HS-27A (cell line): ENCODE data around the gene FBXL13.
"Not testable (repeated sequence)": the region's sequence is repeated elsewhere in the genome, so short reads cannot be mapped to it uniquely, and the experiment has no call there.

Experiments
- DNase-seq: peaks from one replicate; pipeline ENCODE4 v3.0.0-alpha.2; 2012; ENCODE audit warnings: low read depth, missing footprints

FBXL13 gene

DNA sequence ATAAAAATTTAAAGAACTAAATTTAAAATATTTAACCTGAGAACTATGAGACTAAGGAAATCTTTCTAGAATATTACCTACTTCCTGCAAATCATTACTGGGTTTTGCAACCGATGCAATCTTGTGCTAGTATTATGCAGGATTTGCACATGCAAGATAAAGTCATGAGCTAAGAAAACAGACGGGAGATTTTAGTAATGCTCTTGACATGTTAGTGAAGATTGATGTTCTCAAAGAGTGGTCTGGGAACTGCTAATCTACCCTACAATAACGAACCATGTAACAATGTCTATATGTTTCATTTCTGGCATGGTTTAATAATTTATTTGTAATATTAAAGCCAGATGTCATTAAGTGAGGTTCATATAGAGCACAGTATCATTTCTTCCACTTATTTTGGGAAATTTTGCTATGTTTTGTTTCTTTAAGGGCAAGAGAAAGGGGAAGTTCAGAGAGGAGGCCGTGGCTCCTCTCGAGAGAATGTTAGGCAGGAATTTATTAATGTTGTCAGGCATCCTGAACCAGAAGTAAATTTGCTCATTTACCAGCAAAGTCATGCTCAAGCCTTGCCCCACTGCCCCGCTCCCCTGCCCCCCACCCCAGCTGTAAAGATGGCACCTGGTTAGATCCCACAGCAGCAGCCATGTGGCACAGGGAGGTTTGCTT, 139.0 kb downstream of the FBXL13 start:
- DNase-seq = no peak

DNA sequence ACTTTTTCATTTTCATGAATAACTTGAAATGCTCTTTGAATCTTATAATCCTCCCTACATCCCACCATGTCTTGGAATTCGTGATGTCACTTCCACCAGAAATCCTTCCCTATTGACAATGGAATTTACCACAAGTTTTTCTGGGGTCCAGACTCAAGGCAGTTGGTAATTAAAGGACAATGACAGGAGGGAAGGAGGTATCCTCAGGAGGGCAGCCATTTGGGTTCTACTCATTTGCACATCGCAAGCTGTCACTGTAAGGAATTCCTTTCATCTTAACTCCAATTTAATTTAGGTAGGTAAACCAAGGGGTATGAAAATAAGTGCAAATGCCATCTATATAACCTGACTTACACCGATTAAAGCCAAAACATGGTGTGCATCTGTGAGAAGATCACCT, 139.9 kb downstream of the FBXL13 start:
- DNase-seq = no peak

DNA sequence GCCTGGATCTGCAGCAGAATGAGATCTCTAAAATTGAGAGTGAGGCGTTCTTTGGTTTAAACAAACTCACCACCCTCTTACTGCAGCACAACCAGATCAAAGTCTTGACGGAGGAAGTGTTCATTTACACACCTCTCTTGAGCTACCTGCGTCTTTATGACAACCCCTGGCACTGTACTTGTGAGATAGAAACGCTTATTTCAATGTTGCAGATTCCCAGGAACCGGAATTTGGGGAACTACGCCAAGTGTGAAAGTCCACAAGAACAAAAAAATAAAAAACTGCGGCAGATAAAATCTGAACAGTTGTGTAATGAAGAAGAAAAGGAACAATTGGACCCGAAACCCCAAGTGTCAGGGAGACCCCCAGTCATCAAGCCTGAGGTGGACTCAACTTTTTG, 140.4 kb downstream of the FBXL13 start:
- no peak for DNase-seq

GRCh38 chr7:102933763-102934162, 140.8 kb downstream of the FBXL13 start:
- DNase-seq = no peak

DNA sequence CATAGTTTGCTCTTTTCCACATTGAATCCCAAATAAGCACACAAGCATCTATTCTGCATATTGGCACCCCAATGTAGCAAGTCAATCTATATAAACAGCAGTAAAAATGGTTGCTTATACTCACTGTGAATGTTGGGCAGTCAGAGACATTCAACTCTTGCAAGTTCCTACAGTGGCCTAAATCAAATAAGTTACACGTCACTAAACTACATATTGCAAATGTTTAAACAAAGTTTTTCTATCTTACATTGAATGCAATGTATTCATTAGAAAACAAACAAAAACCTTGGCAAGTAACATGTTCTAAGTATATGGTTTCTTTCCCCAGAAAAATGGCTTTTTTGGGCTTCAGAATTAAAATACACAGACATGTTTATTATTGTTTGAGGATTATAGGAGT, 142.8 kb downstream of the FBXL13 start:
- DNase-seq = no peak

DNA sequence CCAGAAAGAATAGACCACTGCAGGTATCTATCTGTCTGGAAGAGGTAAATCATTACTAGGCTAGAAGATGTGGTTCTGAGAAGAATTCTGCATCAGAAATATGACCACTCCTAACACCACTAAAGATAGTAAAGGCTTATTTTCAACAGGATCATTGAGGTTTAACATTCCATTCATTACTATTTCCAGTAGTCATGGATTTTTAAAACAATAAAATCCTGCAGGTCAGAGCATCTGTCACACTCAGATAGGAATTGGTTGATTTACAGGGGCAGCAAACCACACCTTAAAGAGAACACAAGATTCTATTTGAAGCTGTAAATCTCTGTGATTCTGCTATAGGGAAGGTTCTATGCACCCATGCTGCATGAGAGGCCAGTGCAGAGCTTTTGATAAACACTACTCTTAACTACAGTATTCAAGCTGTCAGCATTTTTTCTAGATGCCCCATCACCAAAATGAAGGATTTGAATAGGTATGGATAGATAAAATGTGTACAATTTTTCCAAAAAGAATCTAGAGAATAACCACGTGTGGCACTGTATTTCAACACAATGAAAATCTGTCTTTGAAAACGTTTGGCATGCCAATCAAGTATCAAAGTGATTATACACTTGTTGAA, 147.2 kb downstream of the FBXL13 start:
- DNase-seq = peak; percentile 17

DNA sequence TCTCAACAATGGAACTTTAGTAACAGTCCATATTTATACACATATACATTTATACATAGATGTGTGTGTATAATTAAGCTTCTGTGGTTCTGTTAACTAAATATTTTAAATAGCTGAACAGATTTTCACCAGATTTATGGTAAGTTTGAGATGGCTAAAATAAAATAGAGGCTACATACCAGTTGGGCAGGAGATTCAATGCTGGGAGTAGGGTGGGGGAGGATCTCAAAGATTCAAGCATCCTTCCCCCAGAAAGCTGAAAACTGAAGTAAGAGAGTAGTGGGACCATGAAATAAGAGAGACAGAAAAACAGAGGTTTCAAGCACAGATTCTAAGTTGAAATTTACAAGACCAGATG, 147.8 kb downstream of the FBXL13 start:
- DNase-seq = no peak

GRCh38 chr7:102925976-102926782, 148.4 kb downstream of the FBXL13 start:
- DNase-seq = no peak

GRCh38 chr7:102918845-102919244, 155.8 kb downstream of the FBXL13 start:
- no peak for DNase-seq

DNA sequence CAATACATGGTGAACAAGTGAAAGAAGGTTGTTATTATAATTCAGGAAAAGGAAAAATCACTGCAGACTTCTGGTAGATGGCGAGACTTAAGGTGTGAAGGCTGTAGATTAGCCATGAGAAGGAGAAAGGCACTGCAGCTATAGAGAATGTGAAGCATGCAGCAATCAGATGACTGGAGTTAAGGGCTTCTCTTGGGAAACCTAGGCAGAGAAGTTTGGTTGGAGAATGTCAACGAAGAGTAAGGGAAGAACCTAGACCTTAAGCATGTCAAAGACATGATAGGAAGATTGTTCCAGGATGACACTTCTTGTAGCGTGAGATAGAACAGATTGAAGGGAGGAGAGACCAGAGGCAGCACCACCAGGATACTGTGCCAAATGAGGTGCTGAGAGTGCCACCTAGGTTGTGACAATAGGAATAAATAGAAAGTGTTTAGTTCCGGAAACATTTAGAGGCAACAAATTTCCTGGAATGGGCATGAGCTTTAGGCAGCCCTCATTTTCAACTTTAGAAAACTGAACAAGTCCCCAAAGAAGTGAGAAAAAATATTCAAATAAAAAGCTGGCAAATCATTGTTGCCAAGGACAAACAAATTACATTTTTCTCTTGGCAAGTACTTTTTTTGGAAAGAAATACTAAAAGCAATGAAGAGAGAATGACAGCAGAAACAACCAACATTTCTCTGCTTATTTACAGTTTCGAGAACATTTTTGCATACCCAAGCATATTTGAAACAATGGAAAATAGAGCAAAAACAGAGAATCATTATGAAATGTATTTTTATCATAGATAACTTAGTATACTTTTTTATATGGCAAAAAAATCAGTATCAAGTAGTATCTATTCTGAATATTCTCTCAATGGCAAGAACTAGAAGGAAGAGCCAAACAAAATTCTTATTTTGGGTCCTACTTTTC, 156.9 kb downstream of the FBXL13 start:
- DNase-seq = no peak

- no peak for DNase-seq
Measured at GRCh38 chr7:102916881-102917280, 157.7 kb downstream of the FBXL13 start.

- no peak for DNase-seq
Measured at GRCh38 chr7:102916426-102916825, 158.2 kb downstream of the FBXL13 start.

DNA sequence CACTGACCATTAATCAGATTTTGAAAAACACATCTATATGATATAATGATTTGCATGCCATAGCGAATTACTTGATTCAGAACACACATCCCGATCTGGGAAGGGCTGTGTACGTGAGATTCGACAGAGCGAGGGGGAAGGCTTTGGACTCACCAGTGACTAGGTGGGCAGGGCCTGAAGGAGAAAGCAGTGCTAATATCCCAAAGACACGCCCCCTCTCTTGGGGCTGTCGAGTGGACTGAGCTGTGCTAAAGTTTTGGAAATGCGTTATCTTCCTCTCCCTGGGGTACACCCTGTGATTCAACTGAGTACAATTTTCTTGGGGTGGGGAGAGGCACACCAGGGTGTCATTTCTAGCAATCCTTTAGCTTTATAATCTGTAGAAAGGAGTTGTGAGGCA, 160.0 kb downstream of the FBXL13 start:
- no peak for DNase-seq

DNA sequence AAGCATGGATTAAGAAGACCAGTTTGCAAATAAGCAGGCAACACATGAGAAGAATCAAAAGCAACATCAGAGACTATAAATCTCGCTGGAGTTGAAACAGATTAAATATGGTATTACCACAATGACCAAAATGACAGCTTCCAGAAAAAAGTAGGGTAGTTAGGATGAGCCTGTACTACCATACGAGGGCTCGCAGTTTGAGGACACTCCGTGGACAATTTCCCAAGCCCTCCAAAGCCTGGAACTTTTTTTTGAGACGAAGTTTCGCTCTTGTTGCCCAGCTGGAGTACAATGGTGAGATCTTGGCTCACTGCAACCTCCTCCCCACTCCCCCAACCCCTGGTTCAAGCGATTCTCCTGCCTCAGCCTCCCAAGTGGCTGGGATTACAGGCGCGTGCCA, 160.8 kb downstream of the FBXL13 start:
- DNase-seq = no peak

GRCh38 chr7:102912742-102913141, 161.9 kb downstream of the FBXL13 start, which contains the start of gene LRRC17:
Gene LRRC17 (plus strand): TSS chr7:102913000. CDS start chr7:102933914, 20,914 bp downstream.
- no peak for DNase-seq

GRCh38 chr7:102908676-102909075, 165.9 kb downstream of the FBXL13 start:
- no peak for DNase-seq

- DNase-seq = not testable (repeated sequence)
Measured at GRCh38 chr7:102903576-102903975, 171.0 kb downstream of the FBXL13 start.

DNA sequence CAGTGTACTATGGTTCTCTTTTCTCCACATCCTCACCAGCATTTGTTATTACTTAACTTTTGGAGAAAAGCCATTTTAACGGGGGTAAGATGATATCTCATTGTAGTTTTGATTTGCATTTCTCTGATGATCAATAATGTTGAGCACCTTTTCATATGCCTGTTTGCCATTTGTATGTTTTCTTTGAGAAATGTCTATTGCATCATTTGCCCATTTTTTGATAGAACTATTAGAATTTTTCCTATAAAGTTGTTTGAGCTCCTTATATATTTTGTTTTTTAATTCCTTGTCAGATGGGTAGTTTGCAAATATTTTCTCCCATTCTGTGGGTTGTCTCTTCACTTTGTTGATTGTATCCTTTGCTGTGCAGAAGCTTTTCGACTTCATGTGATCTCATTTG, 172.5 kb downstream of the FBXL13 start:
- not testable (repeated sequence) for DNase-seq

- DNase-seq = no peak
Measured at GRCh38 chr7:102898532-102898859, 176.1 kb downstream of the FBXL13 start.

- DNase-seq = no peak
Measured at GRCh38 chr7:102897856-102898531, 176.6 kb downstream of the FBXL13 start.

DNA sequence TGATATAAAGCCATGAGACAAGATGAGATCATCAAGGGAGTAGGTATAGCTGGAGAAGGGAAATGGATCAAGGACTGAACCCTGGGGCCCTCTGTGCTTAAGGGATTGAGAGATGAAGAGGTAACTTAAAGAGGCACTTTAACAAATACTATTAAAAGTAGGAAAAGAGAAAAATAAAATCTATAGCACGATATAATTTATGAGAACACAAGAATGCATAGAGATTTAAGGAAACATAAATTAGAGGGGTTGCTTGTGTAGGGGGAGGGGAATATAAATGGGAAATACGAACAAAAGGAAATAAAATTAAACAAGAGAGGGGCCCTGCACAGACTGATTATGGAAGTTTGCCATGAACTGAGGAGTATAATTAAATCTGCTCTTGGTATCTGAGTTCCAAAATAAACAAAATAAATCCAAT, 177.4 kb downstream of the FBXL13 start:
- no peak for DNase-seq

DNA sequence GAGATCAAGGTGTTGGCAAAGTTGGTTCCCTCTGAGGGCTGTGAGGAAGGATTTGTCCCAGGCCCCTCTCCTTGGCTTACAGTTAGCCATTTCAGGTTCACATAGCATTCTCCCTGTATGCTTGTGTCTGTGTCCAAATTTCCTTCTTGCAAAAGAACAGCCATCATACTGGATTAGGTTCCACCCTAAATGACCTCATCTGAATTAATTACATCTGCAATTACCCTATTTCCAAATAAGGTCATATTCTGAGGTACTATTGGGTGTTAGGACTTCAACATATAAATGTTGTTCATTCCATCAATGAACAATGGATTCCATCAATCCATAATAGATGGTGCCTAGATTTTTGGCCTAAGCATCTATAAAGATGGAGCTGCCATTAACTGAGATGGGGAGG, 178.0 kb downstream of the FBXL13 start:
- no peak for DNase-seq
